Central memory CD8-positive, alpha-beta T cell (primary cell): ENCODE results near the gene SLC25A46.
"Not testable (repeated sequence)": the region's sequence is repeated elsewhere in the genome, so short reads cannot be mapped to it uniquely, and the experiment has no call there.

ENCODE experiments used
- ATAC-seq: fragments of 150-1000 bp; cut with Tn5 transposase; replicated peaks from 2 replicates; pipeline ENCODE4 v1.10.0; 2022; ENCODE audit warnings: mild to moderate bottlenecking, moderate FRiP score, moderate number of reproducible peaks; ENCODE audit not compliant: poor library complexity, severe bottlenecking; ENCODE audit errors: extremely low read depth
- DNase-seq, 2 donors: peaks; one replicate each; pipeline ENCODE4 v3.0.0; 2021; ENCODE audit warnings: low spot score in 2 of 2
- H3K27ac Mint-ChIP-seq: one replicate; pipeline ENCODE4 v1.8.0; 2022; ENCODE audit warnings: low read depth, mild to moderate bottlenecking, moderate library complexity, mixed read lengths
- H3K27me3 Mint-ChIP-seq: one replicate; pipeline ENCODE4 v1.8.0; 2022; ENCODE audit warnings: mixed read lengths
- H3K36me3 Mint-ChIP-seq: one replicate; pipeline ENCODE4 v1.8.0; 2022; ENCODE audit warnings: mild to moderate bottlenecking, moderate library complexity, mixed read lengths; ENCODE audit not compliant: insufficient read depth
- H3K4me1 Mint-ChIP-seq: one replicate; pipeline ENCODE4 v1.8.0; 2022; ENCODE audit warnings: mixed read lengths
- H3K4me3 Mint-ChIP-seq: one replicate; pipeline ENCODE4 v1.8.0; 2022; ENCODE audit warnings: mild to moderate bottlenecking, moderate library complexity, mixed read lengths
- H3K9me3 Mint-ChIP-seq: one replicate; pipeline ENCODE4 v1.8.0; 2022; ENCODE audit warnings: mixed read lengths

The SLC25A46 gene

GRCh38 chr5:110731499-110731898 is 7.3 kb upstream of the SLC25A46 start:
- not testable (repeated sequence) for H3K36me3 Mint-ChIP-seq, H3K9me3 Mint-ChIP-seq, DNase-seq, ATAC-seq, H3K4me3 Mint-ChIP-seq, H3K4me1 Mint-ChIP-seq, H3K27ac Mint-ChIP-seq
- H3K27me3 Mint-ChIP-seq: peaks cover 23% of the 10 kb centered on the region

GRCh38 chr5:110734101-110734500 is 4.7 kb upstream of the SLC25A46 start:
- Mint-ChIP-seq H3K27ac (no peak overlapping the region), H3K9me3 (no peaks in the 10 kb centered on the region), H3K27me3 (peaks cover 23% of the 10 kb centered on the region), H3K4me1 (peaks cover 11% of the 10 kb centered on the region), H3K36me3 (peaks cover 9% of the 10 kb centered on the region), H3K4me3 (no peak overlapping the region)
- DNase-seq (no peak), ATAC-seq (no peak)

- ATAC-seq (no peak), DNase-seq (no peak)
- Mint-ChIP-seq H3K27me3 (peaks cover 23% of the 10 kb centered on the region), H3K4me3 (no peak overlapping the region), H3K36me3 (peaks cover 11% of the 10 kb centered on the region), H3K9me3 (no peaks in the 10 kb centered on the region), H3K27ac (no peak overlapping the region), H3K4me1 (peaks cover 21% of the 10 kb centered on the region)
Measured at GRCh38 chr5:110735556-110735955, 3.3 kb upstream of the SLC25A46 start.

GRCh38 chr5:110736753-110737152 is 2.1 kb upstream of the SLC25A46 start:
- ATAC-seq (no peak), DNase-seq (no peak)
- H3K27ac Mint-ChIP-seq: no peak overlapping the region
- H3K9me3 Mint-ChIP-seq: no peaks in the 10 kb centered on the region
- H3K4me3 Mint-ChIP-seq: peak overlapping the region; percentile 11
- H3K36me3 Mint-ChIP-seq: peaks cover 11% of the 10 kb centered on the region
- peaks cover 20% of the 10 kb centered on the region for H3K27me3 Mint-ChIP-seq
- peaks cover 30% of the 10 kb centered on the region for H3K4me1 Mint-ChIP-seq

GRCh38 chr5:110738503-110738811 is 350 bp upstream of the SLC25A46 start:
- ATAC-seq (peak; percentile 84), DNase-seq (no peak)
- peaks cover 35% of the 10 kb centered on the region for H3K4me1 Mint-ChIP-seq
- H3K4me3 Mint-ChIP-seq: peak overlapping the region; percentile 90
- H3K36me3 Mint-ChIP-seq: peaks cover 11% of the 10 kb centered on the region
- peaks cover 3% of the 10 kb centered on the region for H3K27me3 Mint-ChIP-seq
- H3K9me3 Mint-ChIP-seq: no peaks in the 10 kb centered on the region
- peak overlapping the region; percentile 93 for H3K27ac Mint-ChIP-seq

GRCh38 chr5:110751902-110752762 is 13.3 kb downstream of the SLC25A46 start:
- H3K27me3 Mint-ChIP-seq: no peaks in the 10 kb centered on the region
- peaks cover 28% of the 10 kb centered on the region for H3K36me3 Mint-ChIP-seq
- DNase-seq (no peak), ATAC-seq (peak; percentile 87)
- peak overlapping the region; percentile 89 for H3K27ac Mint-ChIP-seq
- no peak overlapping the region for H3K4me3 Mint-ChIP-seq
- H3K9me3 Mint-ChIP-seq: no peaks in the 10 kb centered on the region
- H3K4me1 Mint-ChIP-seq: peaks cover 44% of the 10 kb centered on the region

GRCh38 chr5:110752953-110753352 is 14.1 kb downstream of the SLC25A46 start:
- Mint-ChIP-seq H3K9me3 (no peaks in the 10 kb centered on the region), H3K27me3 (no peaks in the 10 kb centered on the region), H3K27ac (peak overlapping the region; percentile 89), H3K4me1 (peaks cover 46% of the 10 kb centered on the region), H3K4me3 (no peak overlapping the region), H3K36me3 (peaks cover 28% of the 10 kb centered on the region)
- DNase-seq: no peak
- ATAC-seq: no peak

GRCh38 chr5:110753600-110753999 is 14.8 kb downstream of the SLC25A46 start:
- Mint-ChIP-seq H3K9me3 (no peaks in the 10 kb centered on the region), H3K27ac (peak overlapping the region; percentile 89), H3K4me1 (peaks cover 47% of the 10 kb centered on the region), H3K27me3 (no peaks in the 10 kb centered on the region), H3K4me3 (no peak overlapping the region), H3K36me3 (peaks cover 33% of the 10 kb centered on the region)
- no peak for DNase-seq
- peak; percentile 56 for ATAC-seq

- Mint-ChIP-seq H3K4me1 (peaks cover 42% of the 10 kb centered on the region), H3K27me3 (no peaks in the 10 kb centered on the region), H3K9me3 (no peaks in the 10 kb centered on the region), H3K36me3 (peaks cover 33% of the 10 kb centered on the region), H3K27ac (peak overlapping the region; percentile 89), H3K4me3 (no peak overlapping the region)
- ATAC-seq (no peak), DNase-seq (no peak)
Measured at GRCh38 chr5:110754181-110754580, 15.4 kb downstream of the SLC25A46 start.

- Mint-ChIP-seq H3K4me1 (peaks cover 23% of the 10 kb centered on the region), H3K36me3 (peaks cover 24% of the 10 kb centered on the region), H3K9me3 (no peaks in the 10 kb centered on the region), H3K27me3 (no peaks in the 10 kb centered on the region), H3K27ac (no peak overlapping the region), H3K4me3 (no peak overlapping the region)
- DNase-seq (no peak), ATAC-seq (peak; percentile 25)
Measured at GRCh38 chr5:110757118-110757729, 18.4 kb downstream of the SLC25A46 start.

GRCh38 chr5:110760158-110760557 is 21.4 kb downstream of the SLC25A46 start:
- no peaks in the 10 kb centered on the region for H3K27me3 Mint-ChIP-seq
- H3K36me3 Mint-ChIP-seq: peaks cover 22% of the 10 kb centered on the region
- DNase-seq: no peak
- H3K4me3 Mint-ChIP-seq: no peak overlapping the region
- H3K4me1 Mint-ChIP-seq: peaks cover 5% of the 10 kb centered on the region
- no peak for ATAC-seq
- no peak overlapping the region for H3K27ac Mint-ChIP-seq
- no peaks in the 10 kb centered on the region for H3K9me3 Mint-ChIP-seq

GRCh38 chr5:110768138-110768860 is 29.5 kb downstream of the SLC25A46 start:
- no peak for DNase-seq
- H3K4me3 Mint-ChIP-seq: no peak overlapping the region
- H3K4me1 Mint-ChIP-seq: no peaks in the 10 kb centered on the region
- no peak for ATAC-seq
- H3K36me3 Mint-ChIP-seq: peaks cover under 1% of the 10 kb centered on the region
- H3K9me3 Mint-ChIP-seq: no peaks in the 10 kb centered on the region
- H3K27ac Mint-ChIP-seq: no peak overlapping the region
- H3K27me3 Mint-ChIP-seq: no peaks in the 10 kb centered on the region
